Raji (cell line): ENCODE results near the gene TTLL12.
A peak's percentile ranks its signal among the peaks of the same experiment; 100 is the strongest.

Experiments
- POLR2A ChIP-seq: IDR thresholded peaks from 2 replicates; pipeline ENCODE4 v1.6.1; 2011; ENCODE audit warnings: low read depth, low read length, control low read depth; ENCODE audit not compliant: insufficient read depth

Gene TTLL12

GRCh38 chr22:43142880-43143562 is 43.9 kb downstream of the TTLL12 start, which contains the start of gene MCAT:
Gene MCAT (minus strand): TSS chr22:43143398. CDS start chr22:43143348, 50 bp downstream.
- peak; percentile 86 for TF ChIP-seq POLR2A

- no peak for TF ChIP-seq POLR2A
Observed at GRCh38 chr22:43136801-43137200, 50.1 kb downstream of the TTLL12 start.

GRCh38 chr22:43136255-43136654 is 50.7 kb downstream of the TTLL12 start:
- TF ChIP-seq POLR2A, result no peak

GRCh38 chr22:43135565-43135964 is 51.4 kb downstream of the TTLL12 start:
- TF ChIP-seq POLR2A, result no peak

GRCh38 chr22:43134553-43134952 is 52.4 kb downstream of the TTLL12 start:
- TF ChIP-seq POLR2A, result no peak

- TF ChIP-seq POLR2A, result no peak
Observed at GRCh38 chr22:43133401-43133800, 53.5 kb downstream of the TTLL12 start.

GRCh38 chr22:43131773-43132501 is 55.0 kb downstream of the TTLL12 start:
- TF ChIP-seq POLR2A, result no peak

- TF ChIP-seq POLR2A, result no peak
Observed at GRCh38 chr22:43129426-43130425, 57.2 kb downstream of the TTLL12 start.

- TF ChIP-seq POLR2A, result no peak
Observed at GRCh38 chr22:43128928-43129424, 58.0 kb downstream of the TTLL12 start.

GRCh38 chr22:43128116-43128515 is 58.8 kb downstream of the TTLL12 start:
- no peak for TF ChIP-seq POLR2A

GRCh38 chr22:43127166-43127908 is 59.6 kb downstream of the TTLL12 start:
- TF ChIP-seq POLR2A, result no peak

- TF ChIP-seq POLR2A, result no peak
Observed at GRCh38 chr22:43126501-43127165, 60.3 kb downstream of the TTLL12 start.

- TF ChIP-seq POLR2A, result peak; percentile 49
Observed at GRCh38 chr22:43118953-43119458, 67.9 kb downstream of the TTLL12 start.
